Activated CD4-positive, alpha-beta T cell treated with anti-CD3 and anti-CD28 coated beads, Interleukin-2, amount 50 U/mL, for 16 hours (primary cell): ENCODE data around the gene MECP2.
"Not testable (repeated sequence)": the region's sequence is repeated elsewhere in the genome, so short reads cannot be mapped to it uniquely, and the experiment has no call there.

ENCODE experiments used
- DNase-seq: peaks from one replicate; pipeline ENCODE4 v3.0.0-alpha.2; 2020

The MECP2 gene

GRCh38 chrX:154014429-154015380, 82.8 kb downstream of the MECP2 start:
- DNase-seq: no peak

- peak; percentile 63 for DNase-seq
Observed at GRCh38 chrX:154013614-154014360, 83.7 kb downstream of the MECP2 start.

- DNase-seq: no peak
Observed at GRCh38 chrX:154013001-154013421, 84.5 kb downstream of the MECP2 start.

GRCh38 chrX:154012336-154012991, 85.1 kb downstream of the MECP2 start:
- DNase-seq: no peak

- DNase-seq: no peak
Observed at GRCh38 chrX:154011376-154012335, 85.9 kb downstream of the MECP2 start.

GRCh38 chrX:154010330-154011087, 87.0 kb downstream of the MECP2 start:
- DNase-seq: no peak

GRCh38 chrX:154008521-154008920, 89.0 kb downstream of the MECP2 start:
- no peak for DNase-seq

- DNase-seq: no peak
Observed at GRCh38 chrX:154006947-154007346, 90.6 kb downstream of the MECP2 start.

GRCh38 chrX:154004315-154004714, 93.2 kb downstream of the MECP2 start:
- no peak for DNase-seq

GRCh38 chrX:154002215-154002719, 95.2 kb downstream of the MECP2 start:
- DNase-seq: peak; percentile 73

GRCh38 chrX:154000051-154000450, 97.5 kb downstream of the MECP2 start:
- DNase-seq: no peak

- DNase-seq: no peak
Observed at GRCh38 chrX:153999359-154000037, 98.0 kb downstream of the MECP2 start.

- DNase-seq: no peak
Observed at GRCh38 chrX:153995504-153995903, 102.0 kb downstream of the MECP2 start.

GRCh38 chrX:153994398-153994797, 103.1 kb downstream of the MECP2 start:
- DNase-seq: not testable (repeated sequence)

GRCh38 chrX:153993978-153994377, 103.5 kb downstream of the MECP2 start:
- DNase-seq: no peak

GRCh38 chrX:153993079-153993478, 104.4 kb downstream of the MECP2 start:
- no peak for DNase-seq

- DNase-seq: no peak
Observed at GRCh38 chrX:153992180-153992579, 105.3 kb downstream of the MECP2 start.

- DNase-seq: no peak
Observed at GRCh38 chrX:153991013-153991580, 106.4 kb downstream of the MECP2 start.

GRCh38 chrX:153989973-153990655, 107.4 kb downstream of the MECP2 start:
- no peak for DNase-seq

- no peak for DNase-seq
Observed at GRCh38 chrX:153988493-153988892, 109.0 kb downstream of the MECP2 start.
